Measurements from ENCODE around the gene CEP95.
"Not testable (repeated sequence)": the region's sequence is repeated elsewhere in the genome, so short reads cannot be mapped to it uniquely, and the experiment has no call there.

Gene CEP95

DNA sequence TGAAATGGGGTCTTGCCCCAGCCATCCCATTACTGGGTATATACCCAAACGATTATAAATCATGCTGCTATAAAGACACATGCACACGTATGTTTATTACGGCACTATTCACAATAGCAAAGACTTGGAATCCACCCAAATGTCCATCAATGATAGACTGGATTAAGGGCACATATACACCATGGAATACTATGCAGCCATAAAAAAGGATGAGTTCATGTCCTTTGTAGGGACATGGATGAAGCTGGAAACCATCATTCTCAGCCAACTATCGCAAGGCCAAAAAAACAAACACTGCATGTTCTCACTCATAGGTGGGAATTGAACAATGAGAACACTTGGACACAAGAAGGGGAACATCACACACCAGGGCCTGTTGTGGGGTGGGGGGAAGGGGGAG lies 70.2 kb downstream of the CEP95 start:
- DNase-seq: not testable (repeated sequence)

- DNase-seq: no peak
These were observed 73.1 kb downstream of the CEP95 start for GRCh38 chr17:64579917-64580316.

DNA sequence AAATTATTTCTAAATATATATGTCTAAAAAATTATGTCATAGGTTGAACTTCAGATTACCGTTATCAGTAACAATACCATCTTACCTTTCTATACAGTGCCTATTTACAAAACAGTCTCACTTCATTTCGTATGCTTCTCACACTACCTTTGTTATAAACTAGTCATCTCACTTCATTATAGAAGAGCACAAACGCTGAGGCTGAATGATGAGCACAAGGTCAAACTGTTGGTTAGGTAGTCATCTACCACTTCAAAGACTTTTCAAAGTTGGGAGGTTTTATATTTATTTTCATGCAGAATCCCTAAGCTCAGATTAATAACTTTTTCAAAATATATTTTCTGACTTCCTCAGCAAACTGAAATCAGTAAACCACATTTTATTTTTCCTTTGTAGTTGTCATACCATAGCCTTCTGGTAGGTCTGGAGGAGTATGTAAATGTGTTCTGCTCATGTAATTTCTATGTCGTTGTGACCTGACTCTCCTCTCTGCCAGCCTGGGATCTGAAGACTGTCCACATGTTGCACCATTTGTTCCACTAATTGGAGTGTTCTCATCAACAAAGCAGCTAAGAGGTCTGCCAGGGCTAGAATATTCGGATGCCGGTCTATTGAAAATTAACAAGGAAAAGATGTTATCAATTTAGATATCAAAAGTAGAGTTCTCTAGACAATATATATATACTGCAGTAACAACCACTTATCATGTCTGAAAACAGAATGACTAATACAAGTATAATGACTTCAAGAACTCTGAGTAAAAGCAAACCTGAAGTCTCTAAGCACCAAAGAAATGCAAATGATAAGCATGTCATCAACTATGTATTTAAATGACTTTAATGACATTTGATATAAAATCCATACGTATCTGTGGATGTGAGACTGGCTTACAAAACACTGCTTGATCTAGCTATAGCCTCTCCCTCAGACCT lies 73.9 kb downstream of the CEP95 start:
- DNase-seq: no peak

GRCh38 chr17:64583038-64583437 lies 76.3 kb downstream of the CEP95 start:
- DNase-seq: no peak

GRCh38 chr17:64585146-64585545 lies 78.4 kb downstream of the CEP95 start:
- no peak for DNase-seq

All from amniotic stem cell (primary cell).